Mesendoderm (in vitro differentiated cells): ENCODE data around the gene CD46.
"Not testable (repeated sequence)": the region's sequence is repeated elsewhere in the genome, so short reads cannot be mapped to it uniquely, and the experiment has no call there.

Experiments
- DNase-seq: peaks from one replicate; pipeline ENCODE4 v3.0.0; 2013
- H2AK5ac ChIP-seq: 2 replicates; pipeline ENCODE4 v1.6.1; 2013; ENCODE audit warnings: low read length, inconsistent platforms
- H2BK120ac ChIP-seq: 2 replicates; pipeline ENCODE4 v1.6.1; 2013; ENCODE audit warnings: low read depth, mild to moderate bottlenecking, low read length, moderate library complexity, mixed read lengths
- H2BK15ac ChIP-seq: replicated peaks from 2 replicates; pipeline ENCODE4 v1.6.1; 2013; ENCODE audit warnings: low read depth, mild to moderate bottlenecking, moderate library complexity
- H2BK5ac ChIP-seq: 2 replicates; pipeline ENCODE4 v1.6.1; 2013; ENCODE audit warnings: low read length, inconsistent platforms
- H3K18ac ChIP-seq: 2 replicates; pipeline ENCODE4 v1.6.1; 2013; ENCODE audit warnings: mild to moderate bottlenecking, low read length, mixed read lengths
- H3K23ac ChIP-seq: one replicate; pipeline ENCODE4 v1.6.1; 2013; ENCODE audit warnings: low read length
- H3K27ac ChIP-seq: 2 replicates; pipeline ENCODE4 v1.5.1; 2013; ENCODE audit warnings: low read depth, mild to moderate bottlenecking, inconsistent platforms, low read length, moderate library complexity
- H3K27me3 ChIP-seq: 2 replicates; pipeline ENCODE4 v1.6.1; 2013; ENCODE audit warnings: low read length, control low read depth, mild to moderate bottlenecking, inconsistent platforms; ENCODE audit not compliant: insufficient read depth, poor library complexity
- H3K36me3 ChIP-seq: 2 replicates; pipeline ENCODE4 v1.6.1; 2013; ENCODE audit warnings: low read length, inconsistent platforms; ENCODE audit not compliant: control insufficient read depth, insufficient read depth
- H3K4ac ChIP-seq: one replicate; pipeline ENCODE4 v1.6.1; 2013; ENCODE audit warnings: low read depth, mild to moderate bottlenecking, low read length, moderate library complexity
- H3K4me1 ChIP-seq: 2 replicates; pipeline ENCODE4 v1.6.1; 2013; ENCODE audit warnings: low read depth, low read length, inconsistent platforms; ENCODE audit not compliant: control insufficient read depth
- H3K4me2 ChIP-seq: 2 replicates; pipeline ENCODE4 v1.6.1; 2013; ENCODE audit warnings: low read length
- H3K4me3 ChIP-seq: 2 replicates; pipeline ENCODE4 v1.5.1; 2013; ENCODE audit warnings: mild to moderate bottlenecking, low read length
- H3K56ac ChIP-seq: one replicate; pipeline ENCODE4 v1.6.1; 2013; ENCODE audit warnings: low read length
- H3K79me1 ChIP-seq: 2 replicates; pipeline ENCODE4 v1.6.1; 2013; ENCODE audit warnings: low read length, inconsistent platforms
- H3K79me2 ChIP-seq: 2 replicates; pipeline ENCODE4 v1.6.1; 2013; ENCODE audit warnings: mild to moderate bottlenecking, low read length; ENCODE audit not compliant: control insufficient read depth, insufficient read depth
- H3K9ac ChIP-seq: 2 replicates; pipeline ENCODE4 v1.6.1; 2013; ENCODE audit warnings: low read length, inconsistent platforms
- H4K5ac ChIP-seq: one replicate; pipeline ENCODE4 v1.6.1; 2013; ENCODE audit warnings: low read length
- H4K8ac ChIP-seq: one replicate; pipeline ENCODE4 v1.6.1; 2013; ENCODE audit warnings: low read depth, mild to moderate bottlenecking, control low read depth, low read length, moderate library complexity
- WGBS: extraction: QIAGEN DNeasy Blood & Tissue Kit; methylation state at CpG from one replicate; pipeline ENCODE4 v1.1.7; 2013; ENCODE audit warnings: low lambda C conversion rate, missing lambda C conversion rate; ENCODE audit not compliant: insufficient coverage; ENCODE audit errors: extremely low coverage; 5-methylcytosine and 5-hydroxymethylcytosine counted together

CD46 gene

DNA sequence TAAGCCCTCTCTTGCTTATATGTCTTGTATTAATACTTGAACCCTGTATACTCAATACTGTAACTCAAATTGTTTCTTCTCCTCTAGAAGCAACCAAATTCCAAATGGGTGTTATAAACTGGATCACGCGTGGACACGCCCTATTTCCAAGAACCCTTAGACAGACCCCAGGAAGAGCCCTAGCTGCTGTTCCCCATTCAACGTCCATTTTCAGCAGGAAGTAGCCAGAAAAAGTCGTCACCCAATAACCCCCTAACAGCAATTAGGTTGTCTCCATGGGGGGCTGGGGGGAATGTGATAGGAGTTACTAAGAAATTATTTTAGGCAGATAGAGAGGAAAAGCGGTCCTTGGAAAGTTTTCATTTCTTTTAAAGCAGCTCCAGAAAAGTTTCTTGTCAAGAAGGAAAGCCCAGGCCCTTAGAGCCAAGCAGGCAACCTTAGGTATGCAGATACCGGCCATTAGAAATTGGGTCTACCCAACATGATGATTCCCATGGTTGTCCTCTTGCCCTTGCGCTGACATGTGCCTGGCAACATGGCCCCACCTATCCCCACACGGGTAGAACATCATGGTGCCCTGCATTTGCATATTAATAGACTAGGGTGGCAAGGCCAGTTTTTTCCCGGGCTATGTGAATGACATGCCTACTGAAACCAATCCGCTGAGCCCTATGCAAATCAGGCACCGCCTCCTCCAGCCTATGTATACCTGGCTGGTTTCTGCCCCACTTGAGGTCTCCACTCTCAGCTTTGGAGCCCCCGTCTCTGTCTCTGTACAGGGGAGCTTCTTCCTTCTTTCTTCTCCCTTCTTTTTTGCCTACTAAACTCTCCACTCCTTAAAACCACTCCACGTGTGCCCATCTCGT, 4.0 kb upstream of the CD46 start:
- H2BK5ac ChIP-seq = no peak overlapping the region
- no peak overlapping the region for H3K18ac ChIP-seq
- H3K4me1 ChIP-seq = no peaks in the 10 kb centered on the region
- no peak overlapping the region for H3K4ac ChIP-seq
- WGBS = no CpG with 5 or more reads among the region's 15 CpGs
- no peak overlapping the region for H3K27ac ChIP-seq
- no peak overlapping the region for H4K8ac ChIP-seq
- H3K56ac ChIP-seq = no peak overlapping the region
- H4K5ac ChIP-seq = no peak overlapping the region
- peaks cover 1% of the 10 kb centered on the region for H3K79me1 ChIP-seq
- no peak overlapping the region for H2AK5ac ChIP-seq
- H2BK120ac ChIP-seq = no peak overlapping the region
- H2BK15ac ChIP-seq = no peak overlapping the region
- no peak overlapping the region for H3K9ac ChIP-seq
- no peak overlapping the region for H3K4me2 ChIP-seq
- H3K36me3 ChIP-seq = no peaks in the 10 kb centered on the region
- DNase-seq = no peak
- H3K23ac ChIP-seq = no peak overlapping the region
- no peaks in the 10 kb centered on the region for H3K27me3 ChIP-seq
- H3K79me2 ChIP-seq = peaks cover 10% of the 10 kb centered on the region
- no peak overlapping the region for H3K4me3 ChIP-seq

DNA sequence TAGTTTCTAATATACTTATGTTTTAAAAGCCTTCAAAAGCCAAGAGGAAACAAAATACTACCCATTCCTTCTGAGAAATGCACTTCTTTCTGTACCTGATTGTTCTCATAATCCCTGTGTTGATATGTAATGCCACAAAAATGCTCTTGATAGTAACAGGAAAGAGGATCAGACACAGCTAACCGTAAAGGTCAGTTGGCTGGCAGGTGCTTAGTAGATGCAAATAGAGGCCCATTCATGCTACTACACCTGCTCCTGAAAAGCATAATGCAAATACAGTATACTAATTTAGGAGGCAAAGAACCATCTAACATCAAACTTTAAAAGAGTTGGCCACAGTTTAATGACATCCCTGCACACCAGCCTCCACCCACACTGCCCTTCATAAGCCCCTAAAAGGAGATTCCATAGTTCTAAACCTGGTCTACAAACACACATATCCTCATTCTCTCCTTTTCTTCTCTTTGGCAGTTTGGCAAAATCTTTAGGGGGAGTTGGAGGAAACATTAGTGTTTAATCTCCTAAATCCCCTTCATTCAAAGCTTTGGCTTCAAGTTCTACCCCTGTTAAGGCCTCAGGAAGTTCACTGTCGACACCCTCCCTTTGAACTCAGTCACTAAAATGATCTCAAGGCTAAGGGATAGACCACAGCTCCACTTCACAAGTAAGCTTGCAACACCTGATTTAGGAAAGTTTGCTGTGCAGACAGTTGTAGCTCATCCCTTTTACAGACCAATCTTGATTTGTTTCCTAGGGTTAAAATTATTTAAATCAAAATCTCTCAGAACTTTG, 2.9 kb upstream of the CD46 start:
- no CpG with 5 or more reads among the region's 2 CpGs for WGBS
- Histone ChIP-seq H2AK5ac (no peak overlapping the region), H3K4me1 (no peaks in the 10 kb centered on the region), H2BK120ac (no peak overlapping the region), H3K36me3 (no peaks in the 10 kb centered on the region), H3K27ac (no peak overlapping the region), H3K4ac (no peak overlapping the region), H3K9ac (no peak overlapping the region), H3K4me2 (no peak overlapping the region), H2BK5ac (no peak overlapping the region), H2BK15ac (no peak overlapping the region), H4K5ac (no peak overlapping the region), H3K79me2 (peaks cover 20% of the 10 kb centered on the region), H3K18ac (no peak overlapping the region), H3K4me3 (no peak overlapping the region), H3K27me3 (no peaks in the 10 kb centered on the region), H3K79me1 (peaks cover 1% of the 10 kb centered on the region), H4K8ac (no peak overlapping the region), H3K56ac (no peak overlapping the region), H3K23ac (no peak overlapping the region)
- no peak for DNase-seq

DNA sequence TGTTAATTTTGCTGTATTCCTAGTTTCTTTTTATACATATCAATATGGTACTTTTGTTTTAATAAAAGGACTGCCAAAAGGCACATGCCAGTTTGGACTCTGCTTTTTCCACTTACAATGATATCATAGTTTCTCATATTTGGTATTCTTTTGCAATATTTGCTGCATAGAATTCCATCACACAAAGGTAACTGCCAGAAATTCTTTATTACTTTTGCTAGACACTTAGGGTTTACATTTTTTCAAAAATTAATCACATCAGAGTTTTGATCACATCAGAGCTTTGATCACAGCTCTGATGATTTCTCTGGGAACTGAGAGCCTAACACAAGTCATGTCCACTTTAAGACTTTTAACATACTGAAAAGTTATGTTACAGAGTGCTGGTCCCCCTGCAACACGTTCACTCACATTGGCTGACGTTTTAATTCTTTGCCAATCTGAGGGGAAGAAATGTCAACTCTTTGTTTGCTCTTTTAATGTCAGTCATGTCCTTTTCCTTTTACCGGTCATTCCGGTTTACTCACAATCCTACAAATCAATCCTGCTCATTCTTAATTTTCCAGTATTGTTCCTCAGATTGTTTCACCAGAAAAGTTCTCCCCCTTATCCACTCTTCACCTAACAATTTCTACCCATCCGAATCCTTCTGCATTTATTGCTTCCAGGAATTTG, 1.1 kb upstream of the CD46 start:
- no peak overlapping the region for H2BK120ac ChIP-seq
- no peak overlapping the region for H3K4me3 ChIP-seq
- H3K18ac ChIP-seq = no peak overlapping the region
- H3K79me2 ChIP-seq = peaks cover 39% of the 10 kb centered on the region
- H3K4ac ChIP-seq = no peak overlapping the region
- no peak overlapping the region for H3K27ac ChIP-seq
- H3K36me3 ChIP-seq = no peaks in the 10 kb centered on the region
- H2BK15ac ChIP-seq = no peak overlapping the region
- peak overlapping the region; percentile 29 for H4K5ac ChIP-seq
- no peak overlapping the region for H2BK5ac ChIP-seq
- peak overlapping the region; percentile 53 for H3K56ac ChIP-seq
- H3K27me3 ChIP-seq = no peaks in the 10 kb centered on the region
- peak overlapping the region; percentile 37 for H3K9ac ChIP-seq
- H3K4me1 ChIP-seq = peaks cover 3% of the 10 kb centered on the region
- H3K23ac ChIP-seq = no peak overlapping the region
- peaks cover 3% of the 10 kb centered on the region for H3K79me1 ChIP-seq
- DNase-seq = no peak
- no peak overlapping the region for H4K8ac ChIP-seq
- H2AK5ac ChIP-seq = no peak overlapping the region
- H3K4me2 ChIP-seq = no peak overlapping the region
- no CpG with 5 or more reads among the region's 5 CpGs for WGBS

DNA sequence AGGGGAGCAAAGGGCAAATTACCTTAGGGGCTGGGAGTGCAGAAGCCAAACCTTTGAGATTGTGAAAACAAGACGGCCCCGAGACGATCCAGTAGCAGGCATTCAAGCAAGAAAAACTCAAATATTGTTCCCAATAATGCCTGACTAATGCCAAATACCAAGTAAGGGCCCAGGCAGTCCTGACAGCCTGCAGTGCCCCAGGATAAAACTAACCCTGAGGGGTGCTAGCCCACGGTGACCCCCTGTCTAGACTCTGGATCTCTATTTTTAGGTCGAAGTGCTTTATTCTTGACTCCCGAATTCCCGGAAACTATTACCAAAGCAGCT, 428 bp upstream of the CD46 start:
- H3K4me3 ChIP-seq, H2AK5ac ChIP-seq, H3K23ac ChIP-seq, H3K36me3 ChIP-seq, H2BK120ac ChIP-seq, H4K5ac ChIP-seq, H4K8ac ChIP-seq, H3K4me1 ChIP-seq, H3K27me3 ChIP-seq, H2BK5ac ChIP-seq, H3K79me1 ChIP-seq, H2BK15ac ChIP-seq, DNase-seq: not testable (repeated sequence)
- H3K18ac ChIP-seq = peak overlapping the region; percentile 63
- no CpG with 5 or more reads among the region's 7 CpGs for WGBS
- H3K9ac ChIP-seq = peak overlapping the region; percentile 37
- H3K27ac ChIP-seq = peak overlapping the region; percentile 8
- H3K56ac ChIP-seq = peak overlapping the region; percentile 11
- peaks cover 45% of the 10 kb centered on the region for H3K79me2 ChIP-seq
- peak overlapping the region; percentile 83 for H3K4ac ChIP-seq
- peak overlapping the region; percentile 1 for H3K4me2 ChIP-seq

DNA sequence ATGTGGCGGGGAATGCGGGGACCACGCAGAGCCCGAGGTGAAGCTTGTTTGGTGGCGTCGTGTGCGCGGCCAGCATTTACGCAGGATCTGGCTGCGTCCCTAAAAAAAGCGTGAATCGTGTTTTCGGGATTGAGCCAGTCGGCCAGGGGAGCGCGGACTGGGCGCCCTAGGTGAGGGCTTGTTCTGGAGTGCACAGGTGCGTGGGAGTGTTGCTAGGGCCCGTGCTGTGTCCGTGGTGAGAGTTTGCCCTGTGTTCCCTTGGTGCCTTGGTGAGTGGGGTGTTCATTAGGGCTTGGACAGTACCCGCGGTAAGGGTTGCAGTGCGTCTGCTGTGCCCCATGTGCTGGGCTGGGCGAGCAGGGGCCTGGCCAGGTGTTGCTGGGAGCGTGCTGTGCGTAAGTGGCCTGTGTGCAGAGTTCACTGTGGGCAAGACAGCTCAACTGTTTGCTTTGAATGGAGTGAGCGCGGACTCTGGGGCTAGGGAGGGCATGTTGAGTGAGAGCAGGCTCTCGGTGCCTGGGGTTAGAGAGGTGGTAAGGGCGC, 673 bp downstream of the CD46 start:
- no peak overlapping the region for H3K4ac ChIP-seq
- peaks cover 50% of the 10 kb centered on the region for H3K79me2 ChIP-seq
- H3K56ac ChIP-seq = peak overlapping the region; percentile 92
- H3K4me3 ChIP-seq = peak overlapping the region; percentile 68
- WGBS = no CpG with 5 or more reads among the region's 30 CpGs
- peak overlapping the region; percentile 86 for H3K9ac ChIP-seq
- no peak overlapping the region for H2AK5ac ChIP-seq
- H3K79me1 ChIP-seq = peaks cover 7% of the 10 kb centered on the region
- no peaks in the 10 kb centered on the region for H3K36me3 ChIP-seq
- H4K8ac ChIP-seq = no peak overlapping the region
- no peaks in the 10 kb centered on the region for H3K27me3 ChIP-seq
- H3K23ac ChIP-seq = peak overlapping the region; percentile 35
- peak overlapping the region; percentile 76 for H3K27ac ChIP-seq
- peak overlapping the region; percentile 72 for H3K4me2 ChIP-seq
- DNase-seq = peak; percentile 33
- H2BK15ac ChIP-seq = no peak overlapping the region
- peak overlapping the region; percentile 90 for H3K18ac ChIP-seq
- no peak overlapping the region for H4K5ac ChIP-seq
- H3K4me1 ChIP-seq = peaks cover 4% of the 10 kb centered on the region
- H2BK120ac ChIP-seq = no peak overlapping the region
- peak overlapping the region; percentile 69 for H2BK5ac ChIP-seq
